H9 (cell line): ENCODE results near the gene FGD6. TPM values are rescaled to one million over a fixed set of nuclear protein-coding genes. Genes with fewer than 3 reads are reported as not detected.

Experiments used
- DNase-seq: peaks from one replicate; pipeline ENCODE4 v3.0.0-alpha.2; 2017
- H2AFZ ChIP-seq: one replicate; pipeline ENCODE4 v1.6.1; 2013; ENCODE audit warnings: mild to moderate bottlenecking, low read length, control low read depth, moderate library complexity
- H2AK5ac ChIP-seq: 2 replicates; pipeline ENCODE4 v1.6.1; 2013; ENCODE audit warnings: low read length, control low read depth, mixed read lengths; ENCODE audit not compliant: insufficient read length
- H2BK120ac ChIP-seq: one replicate; pipeline ENCODE4 v1.6.1; 2013; ENCODE audit warnings: low read depth, mild to moderate bottlenecking, low read length, control low read depth, inconsistent platforms; ENCODE audit not compliant: poor library complexity, severe bottlenecking
- H2BK12ac ChIP-seq: 2 replicates; pipeline ENCODE4 v1.6.1; 2013; ENCODE audit warnings: low read length, control low read depth, mixed read lengths, low read depth; ENCODE audit not compliant: insufficient read length
- H2BK15ac ChIP-seq: 2 replicates; pipeline ENCODE4 v1.6.1; 2013; ENCODE audit warnings: low read depth, low read length, control low read depth
- H2BK20ac ChIP-seq: one replicate; pipeline ENCODE4 v1.6.1; 2013; ENCODE audit warnings: low read depth, mild to moderate bottlenecking, low read length, control low read depth, inconsistent platforms; ENCODE audit not compliant: poor library complexity, severe bottlenecking
- H2BK5ac ChIP-seq: 2 replicates; pipeline ENCODE4 v1.6.1; 2013; ENCODE audit warnings: low read length, control low read depth, mixed read lengths; ENCODE audit not compliant: insufficient read length
- H3K14ac ChIP-seq: 2 replicates; pipeline ENCODE4 v1.6.1; 2013; ENCODE audit warnings: low read length, control low read depth; ENCODE audit not compliant: insufficient read depth
- H3K18ac ChIP-seq: 2 replicates; pipeline ENCODE4 v1.6.1; 2013; ENCODE audit warnings: low read depth, mild to moderate bottlenecking, mixed read lengths, low read length, control low read depth; ENCODE audit not compliant: insufficient read length
- H3K23ac ChIP-seq: 2 replicates; pipeline ENCODE4 v1.6.1; 2013; ENCODE audit warnings: low read length, control low read depth, mixed read lengths, low read depth; ENCODE audit not compliant: insufficient read length
- H3K23me2 ChIP-seq: 2 replicates; pipeline ENCODE4 v1.6.1; 2013; ENCODE audit warnings: low read depth, mild to moderate bottlenecking, mixed read lengths, low read length, control low read depth; ENCODE audit not compliant: insufficient read length, poor library complexity, severe bottlenecking
- H3K27ac ChIP-seq: 2 replicates; pipeline ENCODE4 v1.5.1; 2013; ENCODE audit warnings: low read length, control low read depth, mixed read lengths, low read depth; ENCODE audit not compliant: insufficient read length
- H3K27me3 ChIP-seq: 2 replicates; pipeline ENCODE4 v1.6.1; 2013; ENCODE audit warnings: low read length, control low read depth, inconsistent platforms; ENCODE audit not compliant: insufficient read depth
- H3K4ac ChIP-seq: 2 replicates; pipeline ENCODE4 v1.6.1; 2013; ENCODE audit warnings: low read depth, mild to moderate bottlenecking, control low read depth, inconsistent platforms, low read length, moderate library complexity
- H3K4me1 ChIP-seq: 2 replicates; pipeline ENCODE4 v1.6.1; 2013; ENCODE audit warnings: low read length, control low read depth, inconsistent platforms; ENCODE audit not compliant: insufficient read depth
- H3K4me2 ChIP-seq: 2 replicates; pipeline ENCODE4 v1.6.1; 2013; ENCODE audit warnings: low read length, control low read depth, mixed read lengths; ENCODE audit not compliant: insufficient read length, insufficient read depth
- H3K56ac ChIP-seq: 2 replicates; pipeline ENCODE4 v1.6.1; 2013; ENCODE audit warnings: low read depth, mild to moderate bottlenecking, mixed read lengths, low read length, control low read depth; ENCODE audit not compliant: insufficient read length
- H3K79me1 ChIP-seq: 2 replicates; pipeline ENCODE4 v1.6.1; 2013; ENCODE audit warnings: low read depth, mild to moderate bottlenecking, moderate library complexity, low read length, control low read depth, inconsistent platforms; ENCODE audit not compliant: insufficient read depth, poor library complexity, severe bottlenecking
- H3K79me2 ChIP-seq: 2 replicates; pipeline ENCODE4 v1.6.1; 2013; ENCODE audit warnings: low read length, control low read depth, inconsistent platforms; ENCODE audit not compliant: insufficient read depth
- H3K9ac ChIP-seq: 2 replicates; pipeline ENCODE4 v1.6.1; 2013; ENCODE audit warnings: low read length, control low read depth, mixed read lengths; ENCODE audit not compliant: insufficient read length; ENCODE audit errors: extremely low read depth
- H3K9me3 ChIP-seq: one replicate; pipeline ENCODE4 v1.6.1; 2013; ENCODE audit warnings: low read depth, low read length, inconsistent platforms; ENCODE audit not compliant: control insufficient read depth
- H3T11ph ChIP-seq: one replicate; pipeline ENCODE4 v1.6.1; 2013; ENCODE audit warnings: mild to moderate bottlenecking, low read length, control low read depth, inconsistent platforms
- H4K20me1 ChIP-seq: one replicate; pipeline ENCODE4 v1.6.1; 2013; ENCODE audit not compliant: control insufficient read depth, insufficient read length, insufficient read depth
- H4K5ac ChIP-seq: 2 replicates; pipeline ENCODE4 v1.6.1; 2013; ENCODE audit warnings: low read depth, mild to moderate bottlenecking, mixed read lengths, low read length, control low read depth; ENCODE audit not compliant: insufficient read length
- H4K8ac ChIP-seq: replicated peaks from 2 replicates; pipeline ENCODE4 v1.6.1; 2013; ENCODE audit warnings: low read length, control low read depth, mixed read lengths, low read depth; ENCODE audit not compliant: insufficient read length
- H4K91ac ChIP-seq: 2 replicates; pipeline ENCODE4 v1.6.1; 2013; ENCODE audit warnings: low read depth, mild to moderate bottlenecking, moderate library complexity, mixed read lengths, low read length, control low read depth; ENCODE audit not compliant: insufficient read length
- H3K27ac Mint-ChIP-seq, 3 experiments: 2 replicates in 2 of 3; 3 replicates in 1 of 3; pipeline ENCODE4 v1.8.0; 2020 to 2021; ENCODE audit warnings: mixed read lengths in 3 of 3, mild to moderate bottlenecking in 1 of 3, moderate library complexity in 1 of 3
- H3K27me3 Mint-ChIP-seq: 2 replicates; pipeline ENCODE4 v1.8.0; 2021; ENCODE audit warnings: low read depth, mild to moderate bottlenecking, moderate library complexity, mixed read lengths
- H3K36me3 Mint-ChIP-seq, 3 experiments: 2 replicates in 2 of 3; 3 replicates in 1 of 3; pipeline ENCODE4 v1.8.0; 2020 to 2021; ENCODE audit warnings: low read depth in 3 of 3, mixed read lengths in 3 of 3; ENCODE audit not compliant: insufficient read depth in 1 of 3
- H3K4me1 Mint-ChIP-seq, 2 experiments: 2 replicates each; pipeline ENCODE4 v1.8.0; 2020; ENCODE audit warnings: mixed read lengths in 2 of 2
- H3K4me3 Mint-ChIP-seq, 2 experiments: 2 replicates in 1 of 2; 3 replicates in 1 of 2; pipeline ENCODE4 v1.8.0; 2020 to 2021; ENCODE audit warnings: mild to moderate bottlenecking in 2 of 2, mixed read lengths in 2 of 2, moderate library complexity in 1 of 2
- H3K9me3 Mint-ChIP-seq, 2 experiments: 2 replicates in 1 of 2; 3 replicates in 1 of 2; pipeline ENCODE4 v1.8.0; 2020; ENCODE audit warnings: mild to moderate bottlenecking in 2 of 2, mixed read lengths in 2 of 2, moderate library complexity in 1 of 2
- WGBS: extraction: QIAGEN DNeasy Blood & Tissue Kit; methylation state at CpG from one replicate; pipeline ENCODE4 v1.1.7; 2013; ENCODE audit warnings: missing lambda C conversion rate, low lambda C conversion rate, mixed read lengths; ENCODE audit not compliant: insufficient read length; ENCODE audit errors: extremely low coverage; 5-methylcytosine and 5-hydroxymethylcytosine counted together
- total RNA-seq: library from RNA; stranded (reverse); gene quantifications from 2 replicates; pipeline ENCODE4 v1.2.1, GENCODE V29; 2021
- TF ChIP-seq, protein P1 (sequence below): fragments of 200-600 bp; sonication (generic); conservative IDR thresholded peaks from 3 replicates; pipeline ENCODE4 v1.8.0; 2021; ENCODE audit warnings: antibody characterized with exemption, mild to moderate bottlenecking

The FGD6 gene
- total RNA-seq, 1 experiment from 2014 or later: 39.5 TPM

GRCh38 chr12:95073698-95074520, 143.4 kb downstream of the FGD6 start:
- Histone ChIP-seq H2BK20ac (no peak overlapping the region), H4K20me1 (no peaks in the 10 kb centered on the region), H4K91ac (no peak overlapping the region), H2AK5ac (no peak overlapping the region), H3K9ac (no peak overlapping the region), H3K4ac (no peak overlapping the region), H4K5ac (no peak overlapping the region), H3K27me3 (no peaks in the 10 kb centered on the region), H3K23me2 (no peaks in the 10 kb centered on the region), H3K4me2 (no peak overlapping the region), H3K9me3 (no peaks in the 10 kb centered on the region), H3K79me2 (peaks cover 9% of the 10 kb centered on the region; the same call in 1 of the 2 replicates), H2BK12ac (no peak overlapping the region), H2AFZ (no peak overlapping the region), H3K18ac (no peak overlapping the region), H3K4me1 (no peaks in the 10 kb centered on the region), H2BK120ac (no peak overlapping the region), H3T11ph (no peak overlapping the region), H2BK15ac (no peak overlapping the region), H3K27ac (no peak overlapping the region), H3K79me1 (peaks cover 2% of the 10 kb centered on the region), H3K14ac (no peak overlapping the region), H2BK5ac (no peak overlapping the region), H3K23ac (no peak overlapping the region), H4K8ac (no peak overlapping the region), H3K56ac (no peak overlapping the region)
- no peaks in the 10 kb centered on the region for H3K9me3 Mint-ChIP-seq
- DNase-seq: peak; percentile 98
- TF ChIP-seq, protein P1, sequence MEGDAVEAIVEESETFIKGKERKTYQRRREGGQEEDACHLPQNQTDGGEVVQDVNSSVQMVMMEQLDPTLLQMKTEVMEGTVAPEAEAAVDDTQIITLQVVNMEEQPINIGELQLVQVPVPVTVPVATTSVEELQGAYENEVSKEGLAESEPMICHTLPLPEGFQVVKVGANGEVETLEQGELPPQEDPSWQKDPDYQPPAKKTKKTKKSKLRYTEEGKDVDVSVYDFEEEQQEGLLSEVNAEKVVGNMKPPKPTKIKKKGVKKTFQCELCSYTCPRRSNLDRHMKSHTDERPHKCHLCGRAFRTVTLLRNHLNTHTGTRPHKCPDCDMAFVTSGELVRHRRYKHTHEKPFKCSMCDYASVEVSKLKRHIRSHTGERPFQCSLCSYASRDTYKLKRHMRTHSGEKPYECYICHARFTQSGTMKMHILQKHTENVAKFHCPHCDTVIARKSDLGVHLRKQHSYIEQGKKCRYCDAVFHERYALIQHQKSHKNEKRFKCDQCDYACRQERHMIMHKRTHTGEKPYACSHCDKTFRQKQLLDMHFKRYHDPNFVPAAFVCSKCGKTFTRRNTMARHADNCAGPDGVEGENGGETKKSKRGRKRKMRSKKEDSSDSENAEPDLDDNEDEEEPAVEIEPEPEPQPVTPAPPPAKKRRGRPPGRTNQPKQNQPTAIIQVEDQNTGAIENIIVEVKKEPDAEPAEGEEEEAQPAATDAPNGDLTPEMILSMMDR: peak; percentile 83
- H3K4me1 Mint-ChIP-seq: peaks cover 2 to 8% of the 10 kb centered on the region in 2 experiments
- H3K36me3 Mint-ChIP-seq: peaks cover 0 to 5% (median 5%) of the 10 kb centered on the region in 3 experiments; a peak in 3 of 7 replicates
- no peaks in the 10 kb centered on the region for H3K27me3 Mint-ChIP-seq
- peak overlapping the region; percentile 93 to 95 for H3K4me3 Mint-ChIP-seq
- H3K27ac Mint-ChIP-seq: peak overlapping the region; percentile 93 to 97 (median 93); a peak in 5 of 7 replicates
- WGBS: no CpG with 5 or more reads among the region's 23 CpGs
